CD8-positive, alpha-beta memory T cell (primary cell): ENCODE measurements around the gene ETV2. TPM values are rescaled to one million over a fixed set of nuclear protein-coding genes. Genes with fewer than 3 reads are reported as not detected.
A peak's percentile ranks its signal among the peaks of the same experiment; 100 is the strongest.

Experiments used
- CTCF ChIA-PET: fragments of 350-600 bp; sonication (Branson Sonifier 250); formaldehyde crosslinking; loops from one replicate; lab custom pipeline; 2021; ENCODE audit warnings: antibody characterized with exemption; lab: Charles Lee
- POLR2A ChIA-PET: fragments of 350-600 bp; sonication (Branson Sonifier 250); formaldehyde crosslinking; loops from one replicate; lab custom pipeline; 2021; ENCODE audit warnings: antibody characterized with exemption; lab: Charles Lee
- DNase-seq, 5 donors: peaks; one replicate each; pipeline versions ENCODE4 v3.0.0 to v3.0.0-alpha.2; 2020 to 2022; ENCODE audit warnings: mixed read lengths in 1 of 5
- H3K27ac ChIP-seq: one replicate; pipeline ENCODE4 v1.7.0; 2013; ENCODE audit warnings: low read depth, mild to moderate bottlenecking, low read length, moderate library complexity
- H3K27me3 ChIP-seq: 2 replicates; pipeline ENCODE4 v1.7.0; 2013; ENCODE audit warnings: low read length, mild to moderate bottlenecking; ENCODE audit not compliant: insufficient read depth, poor library complexity, severe bottlenecking
- H3K36me3 ChIP-seq: 2 replicates; pipeline ENCODE4 v1.7.0; 2013; ENCODE audit warnings: mild to moderate bottlenecking, low read length, moderate library complexity; ENCODE audit not compliant: insufficient read depth
- H3K4me1 ChIP-seq: 2 replicates; pipeline ENCODE4 v1.7.0; 2013; ENCODE audit warnings: mild to moderate bottlenecking, low read length, moderate library complexity; ENCODE audit not compliant: insufficient read depth
- H3K4me3 ChIP-seq: 2 replicates; pipeline ENCODE4 v1.7.0; 2013; ENCODE audit warnings: mild to moderate bottlenecking, low read length
- H3K9me3 ChIP-seq: 2 replicates; pipeline ENCODE4 v1.7.0; 2013; ENCODE audit warnings: mild to moderate bottlenecking, low read length
- H3K27ac Mint-ChIP-seq, 8 donors: one replicate each; pipeline ENCODE4 v1.8.0; 2020 to 2021; ENCODE audit warnings: mixed read lengths in 8 of 8, mild to moderate bottlenecking in 6 of 8, inconsistent platforms in 3 of 8, moderate library complexity in 3 of 8
- H3K27me3 Mint-ChIP-seq, 2 donors: one replicate each; pipeline ENCODE4 v1.8.0; 2020 to 2021; ENCODE audit warnings: mixed read lengths in 2 of 2, mild to moderate bottlenecking in 1 of 2, moderate library complexity in 1 of 2
- H3K36me3 Mint-ChIP-seq, 3 donors: one replicate each; pipeline ENCODE4 v1.8.0; 2020 to 2021; ENCODE audit warnings: mixed read lengths in 3 of 3, inconsistent platforms in 1 of 3, mild to moderate bottlenecking in 1 of 3
- H3K4me1 Mint-ChIP-seq, 3 donors: one replicate each; pipeline ENCODE4 v1.8.0; 2020 to 2021; ENCODE audit warnings: mixed read lengths in 3 of 3, inconsistent platforms in 1 of 3, mild to moderate bottlenecking in 1 of 3
- H3K4me3 Mint-ChIP-seq, 7 donors: one replicate each; pipeline ENCODE4 v1.8.0; 2020 to 2021; ENCODE audit warnings: mixed read lengths in 7 of 7, mild to moderate bottlenecking in 6 of 7, moderate library complexity in 4 of 7, inconsistent platforms in 2 of 7
- H3K9me3 Mint-ChIP-seq, 5 donors: one replicate each; pipeline ENCODE4 v1.8.0; 2020 to 2022; ENCODE audit warnings: mixed read lengths in 5 of 5, mild to moderate bottlenecking in 3 of 5, moderate library complexity in 2 of 5, inconsistent platforms in 1 of 5
- polyA plus RNA-seq: library from polyadenylated mRNA; unstranded; fragments of 300-500 nt; fragmentation: Illumina TruSeq; gene quantifications from one replicate; pipeline ENCODE4 v1.2.3, GENCODE V29; 2021
- total RNA-seq, 2 experiments: library from RNA; stranded (reverse); gene quantifications; one replicate each; pipeline ENCODE4 v1.2.3, GENCODE V29; 2021

The ETV2 gene
- total and polyA plus RNA-seq, 3 experiments from 2014 or later: 1.2 to 1.4 (median 1.2) TPM

DNA sequence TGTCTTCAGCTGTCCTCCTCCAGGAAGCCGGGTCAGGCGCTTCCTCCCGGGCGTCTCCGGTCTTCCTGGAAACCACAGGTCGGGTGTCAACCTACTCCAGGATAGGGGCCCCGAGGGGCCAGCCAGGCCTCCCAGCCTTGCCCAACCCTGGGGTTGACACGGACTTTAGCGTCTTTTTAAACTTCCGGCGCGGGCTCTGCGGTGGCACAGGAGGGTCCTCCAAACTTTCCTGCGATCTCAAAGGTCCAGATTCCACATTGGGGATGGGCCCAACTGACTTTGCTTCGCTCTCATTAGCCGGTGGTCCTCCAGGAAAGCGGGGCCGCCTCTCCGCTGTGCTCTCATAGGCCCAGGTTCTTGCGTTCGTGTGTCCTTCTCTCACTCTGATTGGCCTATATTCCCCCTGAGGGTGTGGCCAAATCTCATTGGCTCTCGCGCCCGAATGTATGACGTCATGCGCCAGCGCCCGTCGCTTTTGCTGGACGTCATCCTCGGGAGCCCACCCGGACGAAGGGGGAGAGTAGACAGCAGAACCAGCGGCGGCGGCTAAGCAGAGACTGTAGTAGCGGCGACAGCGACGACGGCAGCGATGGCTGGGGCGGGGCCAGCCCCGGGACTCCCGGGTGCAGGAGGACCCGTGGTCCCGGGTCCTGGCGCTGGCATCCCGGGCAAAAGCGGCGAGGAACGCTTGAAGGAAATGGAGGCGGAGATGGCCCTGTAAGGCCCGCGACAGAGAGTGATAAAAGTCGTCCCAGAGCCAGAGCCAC, 12.8 kb upstream of the ETV2 start, which contains the start of gene RBM42:
RBM42 (plus strand) TSS at position 472 of the 767 bp plus-strand sequence; CDS start at position 590, 118 bp downstream.
- Mint-ChIP-seq H3K4me1 (peaks cover 23 to 38% (median 29%) of the 10 kb centered on the region in 3 donors), H3K4me3 (peak within 1 kb of the TSS; percentile 91 to 99 (median 95)), H3K27me3 (peaks cover 0 to 3% of the 10 kb centered on the region in 2 donors), H3K27ac (peak within 1 kb of the TSS; percentile 88 to 100 (median 97)), H3K9me3 (no peaks in the 10 kb centered on the region), H3K36me3 (peaks cover 5 to 45% (median 10%) of the 10 kb centered on the region in 3 donors)
- Histone ChIP-seq H3K9me3 (no peaks in the 10 kb centered on the region), H3K4me1 (peaks cover 15% of the 10 kb centered on the region), H3K36me3 (peaks cover 31% of the 10 kb centered on the region), H3K27ac (peak within 1 kb of the TSS; percentile 90), H3K27me3 (no peaks in the 10 kb centered on the region), H3K4me3 (peak within 1 kb of the TSS; percentile 86)
- POLR2A ChIA-PET: no interaction called here
- CTCF ChIA-PET: no interaction called here
- DNase-seq: peak; percentile 93 to 99 (median 97)

DNA sequence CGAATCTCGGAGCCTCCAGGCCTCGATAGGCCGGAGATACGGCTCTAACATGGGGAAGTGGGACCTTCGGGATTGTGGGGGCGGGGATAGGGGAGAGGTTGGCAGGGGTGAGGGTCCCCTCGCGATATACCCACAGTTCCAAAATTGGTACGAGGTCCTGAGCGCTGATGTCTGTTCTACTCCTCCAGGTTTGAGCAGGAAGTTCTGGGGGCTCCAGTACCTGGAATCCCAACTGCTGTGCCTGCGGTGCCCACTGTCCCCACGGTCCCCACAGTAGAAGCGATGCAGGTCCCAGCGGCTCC, 12.3 kb upstream of the ETV2 start:
- Histone ChIP-seq H3K36me3 (peaks cover 31% of the 10 kb centered on the region), H3K9me3 (no peaks in the 10 kb centered on the region), H3K4me3 (peak overlapping the region; percentile 86), H3K4me1 (peaks cover 15% of the 10 kb centered on the region), H3K27me3 (no peaks in the 10 kb centered on the region), H3K27ac (peak overlapping the region; percentile 90)
- ChIA-PET CTCF (interaction anchor here (1.0 kb wide), 1 partner anchor 12 kb away, joined by 3 read pairs; the partner anchor contains the start of gene ETV2), POLR2A (interaction anchor here (1.0 kb wide), 1 partner anchor 19 kb away, joined by 3 read pairs; the partner anchor contains the start of gene COX6B1)
- Mint-ChIP-seq H3K27me3 (peaks cover 0 to 3% of the 10 kb centered on the region in 2 donors), H3K36me3 (peaks cover 5 to 50% (median 10%) of the 10 kb centered on the region in 3 donors), H3K4me1 (peaks cover 23 to 38% (median 29%) of the 10 kb centered on the region in 3 donors), H3K4me3 (peak overlapping the region; percentile 91 to 99 (median 95)), H3K9me3 (no peaks in the 10 kb centered on the region), H3K27ac (peak overlapping the region; percentile 88 to 100 (median 97))
- no peak for DNase-seq

DNA sequence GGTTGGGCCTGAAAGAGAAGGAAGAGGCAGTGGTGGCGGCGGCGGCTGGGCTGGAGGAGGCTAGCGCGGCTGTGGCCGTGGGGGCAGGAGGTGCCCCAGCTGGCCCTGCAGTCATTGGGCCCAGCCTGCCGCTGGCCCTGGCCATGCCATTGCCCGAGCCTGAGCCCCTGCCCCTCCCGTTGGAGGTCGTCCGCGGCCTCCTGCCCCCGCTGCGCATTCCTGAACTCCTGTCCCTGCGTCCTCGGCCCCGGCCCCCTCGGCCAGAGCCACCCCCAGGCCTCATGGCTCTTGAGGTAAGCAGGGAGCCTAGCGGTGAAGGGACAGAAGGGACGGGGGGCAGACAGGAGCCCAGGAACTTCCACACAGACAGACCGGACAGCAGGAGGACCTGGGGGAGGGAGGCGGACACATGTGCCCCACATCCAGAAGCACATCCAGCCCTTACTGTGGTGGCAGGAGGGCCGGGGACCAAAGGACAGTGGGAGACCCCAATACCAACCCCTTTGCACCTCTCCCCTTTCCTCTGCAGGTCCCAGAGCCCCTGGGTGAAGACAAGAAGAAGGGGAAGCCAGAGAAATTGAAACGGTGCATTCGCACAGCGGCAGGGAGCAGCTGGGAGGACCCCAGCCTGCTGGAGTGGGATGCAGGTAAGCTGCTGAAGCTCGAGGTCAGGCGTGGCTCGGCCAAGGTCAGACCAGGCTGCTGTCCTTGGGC, 7.7 kb upstream of the ETV2 start:
- peaks cover 11 to 28% (median 19%) of the 10 kb centered on the region in 3 donors for H3K4me1 Mint-ChIP-seq
- ChIA-PET POLR2A (no interaction called here), CTCF (no interaction called here)
- peaks cover 0 to under 1% of the 10 kb centered on the region in 2 donors for H3K27me3 Mint-ChIP-seq
- Histone ChIP-seq H3K4me1 (peaks cover 11% of the 10 kb centered on the region), H3K27ac (no peak overlapping the region), H3K4me3 (no peak overlapping the region), H3K27me3 (no peaks in the 10 kb centered on the region), H3K9me3 (no peaks in the 10 kb centered on the region), H3K36me3 (peaks cover 47% of the 10 kb centered on the region)
- no peak overlapping the region for H3K4me3 Mint-ChIP-seq
- H3K9me3 Mint-ChIP-seq: no peaks in the 10 kb centered on the region
- DNase-seq: no peak
- H3K27ac Mint-ChIP-seq: peak overlapping the region in 1 of 8 donors; percentile 36
- H3K36me3 Mint-ChIP-seq: peaks cover 5 to 85% (median 13%) of the 10 kb centered on the region in 3 donors

DNA sequence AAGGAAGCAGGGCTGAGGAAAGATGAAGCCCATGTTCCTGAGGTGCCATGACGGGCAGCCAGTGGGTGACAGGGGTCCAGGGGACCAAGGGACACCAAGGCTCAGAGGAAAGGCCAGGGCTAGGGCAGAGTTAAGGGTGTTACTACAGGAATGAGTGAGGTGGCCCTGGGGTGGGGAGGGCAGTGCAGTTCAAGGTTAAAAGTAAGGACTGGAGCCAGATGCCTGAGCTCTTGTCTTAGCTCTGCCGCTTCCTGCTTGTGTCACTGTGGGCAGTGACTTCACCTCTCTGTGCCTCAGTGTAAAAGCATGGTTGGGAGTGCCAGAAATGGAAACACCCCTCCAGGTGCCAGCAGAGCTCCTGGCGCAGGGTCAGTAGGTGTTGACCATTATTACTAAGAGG, 4.9 kb upstream of the ETV2 start:
- ChIA-PET POLR2A (no interaction called here), CTCF (no interaction called here)
- no peaks in the 10 kb centered on the region for H3K27me3 ChIP-seq
- H3K27ac ChIP-seq: no peak overlapping the region
- H3K36me3 Mint-ChIP-seq: peaks cover 5 to 62% (median 10%) of the 10 kb centered on the region in 3 donors
- no peak overlapping the region for H3K27ac Mint-ChIP-seq
- H3K4me3 ChIP-seq: no peak overlapping the region
- H3K9me3 Mint-ChIP-seq: no peaks in the 10 kb centered on the region
- H3K4me1 Mint-ChIP-seq: peaks cover 9 to 16% (median 15%) of the 10 kb centered on the region in 3 donors
- H3K9me3 ChIP-seq: no peaks in the 10 kb centered on the region
- H3K36me3 ChIP-seq: peaks cover 35% of the 10 kb centered on the region
- no peaks in the 10 kb centered on the region for H3K27me3 Mint-ChIP-seq
- H3K4me3 Mint-ChIP-seq: peak overlapping the region in 1 of 7 donors; percentile 19
- H3K4me1 ChIP-seq: peaks cover 6% of the 10 kb centered on the region
- DNase-seq: no peak

DNA sequence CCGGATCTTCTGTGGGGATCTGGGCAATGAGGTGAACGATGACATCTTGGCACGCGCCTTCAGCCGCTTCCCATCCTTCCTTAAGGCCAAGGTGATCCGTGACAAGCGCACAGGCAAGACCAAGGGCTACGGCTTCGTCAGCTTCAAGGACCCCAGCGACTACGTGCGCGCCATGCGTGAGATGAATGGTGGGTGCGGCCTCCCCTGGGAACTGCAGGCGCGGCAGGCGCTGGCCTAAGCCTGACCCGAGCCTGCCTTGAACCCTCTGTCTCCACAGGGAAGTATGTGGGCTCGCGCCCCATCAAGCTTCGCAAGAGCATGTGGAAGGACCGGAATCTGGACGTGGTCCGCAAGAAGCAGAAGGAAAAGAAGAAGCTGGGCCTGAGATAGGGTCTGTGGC, 4.4 kb upstream of the ETV2 start:
- ChIA-PET POLR2A (no interaction called here), CTCF (no interaction called here)
- H3K4me3 ChIP-seq: no peak overlapping the region

DNA sequence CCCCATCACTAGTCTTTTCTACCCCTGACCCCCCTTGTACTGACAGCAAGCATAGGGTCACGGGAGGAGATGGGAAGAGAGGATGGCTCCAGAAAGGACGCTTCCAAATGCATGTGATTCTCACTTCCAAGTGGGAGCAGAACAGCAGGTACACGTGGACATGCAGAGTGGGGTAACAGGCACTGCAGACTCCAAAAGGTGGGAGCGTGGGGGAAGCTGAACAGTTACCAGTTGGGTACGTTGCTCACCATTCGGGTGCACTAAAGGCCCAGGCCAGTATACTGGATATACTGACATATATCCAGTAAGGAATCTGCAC, 2.3 kb upstream of the ETV2 start:
- Mint-ChIP-seq H3K27me3 (no peaks in the 10 kb centered on the region), H3K4me3 (peak overlapping the region in 1 of 7 donors; percentile 10), H3K27ac (no peak overlapping the region), H3K9me3 (no peaks in the 10 kb centered on the region), H3K36me3 (peaks cover 0 to 38% (median 3%) of the 10 kb centered on the region in 3 donors), H3K4me1 (peaks cover 7 to 20% (median 10%) of the 10 kb centered on the region in 3 donors)
- H3K4me3 ChIP-seq: no peak overlapping the region
- no peak overlapping the region for H3K27ac ChIP-seq
- DNase-seq: no peak
- peaks cover 21% of the 10 kb centered on the region for H3K4me1 ChIP-seq
- no peaks in the 10 kb centered on the region for H3K27me3 ChIP-seq
- POLR2A ChIA-PET: no interaction called here
- peaks cover 16% of the 10 kb centered on the region for H3K36me3 ChIP-seq
- CTCF ChIA-PET: no interaction called here
- no peaks in the 10 kb centered on the region for H3K9me3 ChIP-seq

More for the DNA sequence above, 4.4 kb upstream of the ETV2 start:
- Mint-ChIP-seq H3K9me3 (no peaks in the 10 kb centered on the region), H3K27ac (no peak overlapping the region), H3K36me3 (peaks cover 3 to 57% (median 6%) of the 10 kb centered on the region in 3 donors), H3K4me1 (peaks cover 10 to 11% (median 11%) of the 10 kb centered on the region in 3 donors), H3K27me3 (no peaks in the 10 kb centered on the region), H3K4me3 (no peak overlapping the region)
- peaks cover 30% of the 10 kb centered on the region for H3K36me3 ChIP-seq
- H3K4me1 ChIP-seq: peaks cover 11% of the 10 kb centered on the region
- DNase-seq: no peak
- no peaks in the 10 kb centered on the region for H3K9me3 ChIP-seq
- no peaks in the 10 kb centered on the region for H3K27me3 ChIP-seq
- no peak overlapping the region for H3K27ac ChIP-seq

DNA sequence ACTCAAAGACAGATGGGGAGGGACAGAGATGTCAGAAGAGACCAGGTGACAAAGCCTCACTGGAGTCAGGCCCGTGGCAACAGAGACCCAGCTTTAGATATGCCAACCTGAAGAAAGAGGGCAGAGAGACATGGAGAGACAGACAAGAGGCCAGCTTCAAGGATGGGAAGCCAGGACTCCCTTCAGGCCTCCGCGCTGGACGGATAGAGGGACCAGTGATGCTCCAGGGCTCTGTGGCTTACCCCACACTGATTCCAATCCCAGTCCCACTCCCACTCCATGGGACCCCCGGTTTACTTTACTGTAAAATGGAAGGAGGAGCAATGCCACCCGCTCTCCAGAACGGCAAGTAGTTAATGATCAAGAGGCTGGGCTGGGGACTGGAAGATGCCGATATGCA, 1.7 kb upstream of the ETV2 start:
- Mint-ChIP-seq H3K27me3 (no peaks in the 10 kb centered on the region), H3K4me1 (peaks cover 12 to 26% (median 16%) of the 10 kb centered on the region in 3 donors), H3K27ac (no peak overlapping the region), H3K4me3 (peak overlapping the region in 1 of 7 donors; percentile 49), H3K9me3 (no peaks in the 10 kb centered on the region), H3K36me3 (peaks cover 0 to 34% (median 2%) of the 10 kb centered on the region in 3 donors)
- ChIA-PET POLR2A (no interaction called here), CTCF (no interaction called here)
- Histone ChIP-seq H3K27ac (no peak overlapping the region), H3K27me3 (no peaks in the 10 kb centered on the region), H3K4me3 (no peak overlapping the region), H3K4me1 (peaks cover 24% of the 10 kb centered on the region), H3K36me3 (peaks cover 16% of the 10 kb centered on the region), H3K9me3 (no peaks in the 10 kb centered on the region)
- no peak for DNase-seq

DNA sequence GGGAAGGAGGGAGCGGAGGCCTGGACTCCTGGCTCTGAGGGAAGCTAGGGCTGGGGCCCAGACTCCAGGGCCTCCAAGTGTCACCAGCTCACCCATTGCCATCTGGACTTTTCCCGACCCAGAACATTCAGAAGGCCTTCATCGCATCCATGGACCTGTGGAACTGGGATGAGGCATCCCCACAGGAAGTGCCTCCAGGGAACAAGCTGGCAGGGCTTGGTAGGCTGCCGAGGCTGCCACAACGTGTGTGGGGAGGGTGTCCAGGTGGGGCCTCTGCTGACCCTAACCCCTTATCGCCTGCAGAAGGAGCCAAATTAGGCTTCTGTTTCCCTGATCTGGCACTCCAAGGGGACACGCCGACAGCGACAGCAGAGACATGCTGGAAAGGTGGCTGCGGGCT, 767 bp downstream of the ETV2 start:
- Histone ChIP-seq H3K27ac (peak overlapping the region; percentile 31), H3K36me3 (peaks cover 4% of the 10 kb centered on the region), H3K4me3 (no peak overlapping the region), H3K27me3 (no peaks in the 10 kb centered on the region), H3K9me3 (no peaks in the 10 kb centered on the region), H3K4me1 (peaks cover 31% of the 10 kb centered on the region)
- H3K4me1 Mint-ChIP-seq: peaks cover 27 to 35% (median 29%) of the 10 kb centered on the region in 3 donors
- ChIA-PET CTCF (no interaction called here), POLR2A (no interaction called here)
- no peaks in the 10 kb centered on the region for H3K27me3 Mint-ChIP-seq
- peaks cover 0 to 12% (median 0%) of the 10 kb centered on the region in 3 donors for H3K36me3 Mint-ChIP-seq
- peak overlapping the region in 2 of 8 donors; percentile 10 to 81 for H3K27ac Mint-ChIP-seq
- H3K9me3 Mint-ChIP-seq: no peaks in the 10 kb centered on the region
- no peak for DNase-seq
- peak overlapping the region; percentile 48 to 93 (median 90) for H3K4me3 Mint-ChIP-seq
